Urinary bladder (tissue), 4 donors: Measurements from ENCODE around the gene MYB. TPM values are rescaled to one million over a fixed set of nuclear protein-coding genes. Genes with fewer than 3 reads are reported as not detected.

Experiments used
- DNase-seq: peaks from one replicate; pipeline ENCODE4 v3.0.0-alpha.2; 2015; ENCODE audit errors: extremely low spot score
- H3K27ac ChIP-seq: one replicate; pipeline ENCODE4 v1.5.1; 2013; ENCODE audit warnings: low read depth, mild to moderate bottlenecking, moderate library complexity
- H3K36me3 ChIP-seq: one replicate; pipeline ENCODE4 v1.6.1; 2013; ENCODE audit warnings: mild to moderate bottlenecking, moderate library complexity; ENCODE audit not compliant: insufficient read depth
- H3K4me1 ChIP-seq: one replicate; pipeline ENCODE4 v1.6.1; 2013; ENCODE audit warnings: mild to moderate bottlenecking, moderate library complexity; ENCODE audit not compliant: insufficient read depth
- H3K4me3 ChIP-seq: one replicate; pipeline ENCODE4 v1.5.1; 2013; ENCODE audit warnings: low read depth, low read length
- WGBS: extraction: QIAGEN DNeasy Blood & Tissue Kit; methylation state at CpG from one replicate; pipeline ENCODE4 v1.1.7; 2013; 5-methylcytosine and 5-hydroxymethylcytosine counted together
- polyA plus RNA-seq: library from polyadenylated mRNA; stranded (reverse); fragments of 200-250 nt; gene quantifications from one replicate; pipeline ENCODE4 v1.2.3, GENCODE V29; 2013
- small RNA-seq: library from RNA; depleted of rRNA; stranded (forward); fragments of <200 nt; gene quantifications from one replicate; pipeline ENCODE3, GENCODE V24; 2014
- total RNA-seq: library from RNA; depleted of rRNA; stranded (reverse); fragments of >200 nt; gene quantifications from one replicate; pipeline ENCODE4 v1.2.3, GENCODE V29; 2014
- donor health status: healthy with polysubstance abuse.
- donor health status: healthy.

MYB gene
- total and polyA plus RNA-seq, 2 donors, result 0.18 to 2.1 TPM

GRCh38 chr6:135266675-135267074 lies 85.6 kb downstream of the MYB start:
- 82% methylated on average over 8 of the region's 8 CpGs for WGBS
- Histone ChIP-seq H3K4me3 (no peak overlapping the region), H3K27ac (no peak overlapping the region), H3K4me1 (no peaks in the 10 kb centered on the region), H3K36me3 (no peaks in the 10 kb centered on the region)
- DNase-seq, result no peak

GRCh38 chr6:135267085-135267484 lies 86.0 kb downstream of the MYB start:
- 69% methylated on average over 2 of the region's 2 CpGs for WGBS
- Histone ChIP-seq H3K4me3 (no peak overlapping the region), H3K27ac (no peak overlapping the region), H3K4me1 (no peaks in the 10 kb centered on the region), H3K36me3 (no peaks in the 10 kb centered on the region)
- DNase-seq, result no peak

- Histone ChIP-seq H3K27ac (no peak overlapping the region), H3K4me3 (no peak overlapping the region), H3K4me1 (no peaks in the 10 kb centered on the region), H3K36me3 (no peaks in the 10 kb centered on the region)
- no peak for DNase-seq
- 92% methylated on average over 3 of the region's 3 CpGs for WGBS
Measured at GRCh38 chr6:135268263-135268662, 87.2 kb downstream of the MYB start.

- Histone ChIP-seq H3K27ac (no peak overlapping the region), H3K36me3 (no peaks in the 10 kb centered on the region), H3K4me3 (no peak overlapping the region), H3K4me1 (no peaks in the 10 kb centered on the region)
- 94% methylated on average over 3 of the region's 3 CpGs for WGBS
- DNase-seq, result no peak
Measured at GRCh38 chr6:135268740-135269139, 87.6 kb downstream of the MYB start.

Small RNAs within 50 kb of the gene (small RNA-seq; reads per million reads assigned to genes)
- not detected for gene MIR548A2

Other genes starting within 250 kb of the MYB start
- 1.1 TPM for gene ALDH8A1, start 231.2 kb upstream of the MYB start, total RNA-seq
- 0.60 TPM for gene ALDH8A1, start 231.2 kb upstream of the MYB start, polyA plus RNA-seq
- 105 TPM for gene HBS1L, start 126.5 kb upstream of the MYB start, total RNA-seq
- 47.3 TPM for gene HBS1L, start 126.5 kb upstream of the MYB start, polyA plus RNA-seq